Glutamatergic neuron (in vitro differentiated cells): ENCODE measurements around the gene CAPN1. TPM values are rescaled to one million over a fixed set of nuclear protein-coding genes. Genes with fewer than 3 reads are reported as not detected.
A peak's percentile ranks its signal among the peaks of the same experiment; 100 is the strongest.

Experiments used
- DNase-seq: peaks from one replicate; pipeline ENCODE4 v3.0.0; 2022
- H3K27ac Mint-ChIP-seq: one replicate; pipeline ENCODE4 v1.8.0; 2020; ENCODE audit warnings: mild to moderate bottlenecking, mixed read lengths, inconsistent platforms; ENCODE audit not compliant: unreplicated experiment
- H3K27me3 Mint-ChIP-seq: one replicate; pipeline ENCODE4 v1.8.0; 2020; ENCODE audit warnings: mild to moderate bottlenecking, moderate library complexity, mixed read lengths, inconsistent platforms; ENCODE audit not compliant: unreplicated experiment
- H3K36me3 Mint-ChIP-seq: one replicate; pipeline ENCODE4 v1.8.0; 2020; ENCODE audit warnings: mild to moderate bottlenecking, mixed read lengths, inconsistent platforms; ENCODE audit not compliant: unreplicated experiment
- H3K4me1 Mint-ChIP-seq: one replicate; pipeline ENCODE4 v1.8.0; 2020; ENCODE audit warnings: mild to moderate bottlenecking, low read depth, mixed read lengths, inconsistent platforms; ENCODE audit not compliant: unreplicated experiment
- H3K4me3 Mint-ChIP-seq: one replicate; pipeline ENCODE4 v1.8.0; 2020; ENCODE audit warnings: mild to moderate bottlenecking, mixed read lengths, inconsistent platforms; ENCODE audit not compliant: unreplicated experiment
- H3K9me3 Mint-ChIP-seq: one replicate; pipeline ENCODE4 v1.8.0; 2020; ENCODE audit warnings: mild to moderate bottlenecking, moderate library complexity, mixed read lengths, inconsistent platforms; ENCODE audit not compliant: unreplicated experiment
- total RNA-seq: library from RNA; stranded (reverse); fragmentation: NEBNext Ultra II Directional; extraction: Animal tissue kit (Norgen Biotek cat#: 25700); gene quantifications from one replicate; pipeline ENCODE4 v1.2.1, GENCODE V29; 2021; ENCODE audit not compliant: unreplicated experiment
- TF ChIP-seq, protein P1 (sequence below): fragments of 200-600 bp; sonication (generic); IDR thresholded peaks from one replicate; pipeline ENCODE4 v1.5.0; 2021; ENCODE audit not compliant: partially characterized antibody, unreplicated experiment

CAPN1 gene
- total RNA-seq, 1 donor from 2014 or later, result 234 TPM

DNA sequence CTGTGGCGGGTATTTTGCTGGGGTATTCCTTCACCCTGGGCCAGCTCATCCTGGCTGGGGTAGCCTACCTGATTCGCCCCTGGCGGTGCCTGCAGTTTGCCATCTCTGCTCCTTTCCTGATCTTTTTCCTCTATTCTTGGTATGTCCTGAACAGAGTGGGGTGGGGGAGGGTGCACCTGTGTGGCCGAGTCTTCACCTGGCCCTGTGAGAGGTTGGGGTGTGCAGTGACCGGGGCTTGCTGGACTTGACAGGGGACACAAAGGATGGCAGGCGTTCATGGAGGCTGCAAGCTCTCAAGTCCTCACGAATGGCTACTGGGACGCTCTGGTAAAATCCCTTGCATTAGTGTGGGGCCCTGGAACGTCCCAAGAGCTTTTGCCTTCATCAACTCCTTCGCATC, 39.3 kb downstream of the CAPN1 start:
- peaks cover 2% of the 10 kb centered on the region for H3K4me1 Mint-ChIP-seq
- H3K4me3 Mint-ChIP-seq, result no peak overlapping the region
- no peak for DNase-seq
- no peaks in the 10 kb centered on the region for H3K36me3 Mint-ChIP-seq
- TF ChIP-seq, protein P1, sequence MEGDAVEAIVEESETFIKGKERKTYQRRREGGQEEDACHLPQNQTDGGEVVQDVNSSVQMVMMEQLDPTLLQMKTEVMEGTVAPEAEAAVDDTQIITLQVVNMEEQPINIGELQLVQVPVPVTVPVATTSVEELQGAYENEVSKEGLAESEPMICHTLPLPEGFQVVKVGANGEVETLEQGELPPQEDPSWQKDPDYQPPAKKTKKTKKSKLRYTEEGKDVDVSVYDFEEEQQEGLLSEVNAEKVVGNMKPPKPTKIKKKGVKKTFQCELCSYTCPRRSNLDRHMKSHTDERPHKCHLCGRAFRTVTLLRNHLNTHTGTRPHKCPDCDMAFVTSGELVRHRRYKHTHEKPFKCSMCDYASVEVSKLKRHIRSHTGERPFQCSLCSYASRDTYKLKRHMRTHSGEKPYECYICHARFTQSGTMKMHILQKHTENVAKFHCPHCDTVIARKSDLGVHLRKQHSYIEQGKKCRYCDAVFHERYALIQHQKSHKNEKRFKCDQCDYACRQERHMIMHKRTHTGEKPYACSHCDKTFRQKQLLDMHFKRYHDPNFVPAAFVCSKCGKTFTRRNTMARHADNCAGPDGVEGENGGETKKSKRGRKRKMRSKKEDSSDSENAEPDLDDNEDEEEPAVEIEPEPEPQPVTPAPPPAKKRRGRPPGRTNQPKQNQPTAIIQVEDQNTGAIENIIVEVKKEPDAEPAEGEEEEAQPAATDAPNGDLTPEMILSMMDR, result no peak
- H3K9me3 Mint-ChIP-seq, result no peaks in the 10 kb centered on the region
- H3K27ac Mint-ChIP-seq, result no peak overlapping the region
- peaks cover 2% of the 10 kb centered on the region for H3K27me3 Mint-ChIP-seq

DNA sequence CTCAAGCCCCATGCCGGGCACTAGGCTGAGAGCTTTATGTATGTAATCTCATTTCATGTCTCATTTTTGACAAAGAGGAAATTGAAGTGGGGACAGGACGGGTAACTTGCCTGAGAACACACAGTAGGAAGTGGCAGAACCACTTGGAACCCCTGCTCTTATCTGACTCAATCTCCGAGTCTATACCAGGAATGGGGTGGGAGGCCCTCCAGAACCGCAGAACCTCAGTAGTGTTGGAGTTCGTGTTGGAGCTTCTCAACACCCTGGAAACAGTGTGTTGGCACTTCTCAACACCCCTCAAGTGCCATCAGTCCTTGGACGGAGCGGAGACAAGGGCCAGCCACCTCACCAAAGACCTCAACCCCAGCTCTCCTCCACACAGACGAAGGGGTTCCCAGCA, 41.3 kb downstream of the CAPN1 start:
- H3K4me1 Mint-ChIP-seq, result peaks cover 2% of the 10 kb centered on the region
- H3K36me3 Mint-ChIP-seq, result no peaks in the 10 kb centered on the region
- no peak overlapping the region for H3K4me3 Mint-ChIP-seq
- H3K27ac Mint-ChIP-seq, result no peak overlapping the region
- H3K27me3 Mint-ChIP-seq, result peaks cover 5% of the 10 kb centered on the region
- no peaks in the 10 kb centered on the region for H3K9me3 Mint-ChIP-seq
- TF ChIP-seq, protein P1, result no peak
- no peak for DNase-seq

DNA sequence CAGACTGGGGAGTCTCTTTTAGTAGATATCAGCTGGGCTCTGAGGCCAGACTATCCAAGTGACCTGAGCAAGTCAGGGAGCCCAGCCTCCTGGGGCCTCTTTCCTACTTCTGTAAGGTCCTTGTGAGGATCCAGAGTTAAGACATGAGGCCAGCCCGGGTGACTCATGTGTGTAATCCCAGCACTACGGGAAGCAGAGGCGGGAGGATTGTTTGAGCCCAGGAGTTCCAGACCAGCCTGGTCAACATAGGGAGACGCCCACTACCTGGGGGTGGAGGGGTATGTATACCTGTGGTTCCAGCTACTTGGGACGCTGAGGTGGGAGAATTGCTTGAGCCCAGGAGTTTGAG, 43.2 kb downstream of the CAPN1 start:
- TF ChIP-seq, protein P1, result no peak
- no peak overlapping the region for H3K27ac Mint-ChIP-seq
- DNase-seq, result no peak

DNA sequence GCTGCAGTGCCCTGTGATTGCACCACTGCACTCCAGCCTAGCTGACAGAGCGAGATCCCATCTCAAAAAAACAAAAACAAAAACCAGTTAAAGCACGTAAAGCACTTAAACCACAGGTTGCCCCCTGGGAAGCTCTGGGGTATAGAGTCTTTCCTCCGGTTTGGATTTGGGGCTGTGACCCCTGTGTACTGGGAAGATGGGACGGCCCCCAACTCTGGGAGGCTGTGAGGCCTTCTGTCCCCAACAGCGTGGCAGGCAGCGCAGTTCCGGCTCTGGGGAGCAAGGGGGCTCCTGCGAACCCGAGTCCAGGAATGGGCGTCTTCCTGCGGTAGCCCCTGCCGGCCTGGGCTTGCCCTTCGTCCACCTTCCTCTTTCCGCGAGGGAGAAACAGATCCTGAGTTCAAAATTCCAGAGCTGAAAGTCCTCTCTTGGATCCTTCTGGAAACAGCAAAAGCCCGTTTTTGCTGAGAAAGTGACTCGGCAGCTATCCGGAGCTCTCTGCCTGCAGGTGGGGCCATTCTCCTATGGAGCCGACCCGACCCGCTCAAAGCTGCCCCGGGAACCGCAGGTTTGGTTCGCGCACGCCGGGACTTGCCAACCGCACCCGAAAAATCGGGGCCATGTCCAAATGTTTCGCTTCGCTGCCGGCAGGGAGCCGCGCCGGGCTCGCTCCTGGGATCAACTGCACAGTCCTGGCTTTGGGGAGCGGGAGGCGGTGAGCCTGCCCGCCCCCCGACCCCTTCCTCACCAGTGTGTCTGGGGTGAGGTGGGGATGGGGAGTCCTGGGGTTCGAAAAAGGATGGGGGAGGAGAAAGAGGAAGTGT, 43.8 kb downstream of the CAPN1 start:
- peak; percentile 50 for DNase-seq
- H3K27me3 Mint-ChIP-seq, result peaks cover 10% of the 10 kb centered on the region
- peaks cover 2% of the 10 kb centered on the region for H3K4me1 Mint-ChIP-seq
- TF ChIP-seq, protein P1, result no peak
- H3K9me3 Mint-ChIP-seq, result peaks cover 2% of the 10 kb centered on the region
- H3K27ac Mint-ChIP-seq, result no peak overlapping the region
- H3K4me3 Mint-ChIP-seq, result peak overlapping the region; percentile 55
- no peaks in the 10 kb centered on the region for H3K36me3 Mint-ChIP-seq

More for the DNA sequence above, 43.2 kb downstream of the CAPN1 start:
- Mint-ChIP-seq H3K4me3 (no peak overlapping the region), H3K9me3 (peaks cover 2% of the 10 kb centered on the region), H3K4me1 (peaks cover 2% of the 10 kb centered on the region), H3K36me3 (no peaks in the 10 kb centered on the region), H3K27me3 (peaks cover 9% of the 10 kb centered on the region)

DNA sequence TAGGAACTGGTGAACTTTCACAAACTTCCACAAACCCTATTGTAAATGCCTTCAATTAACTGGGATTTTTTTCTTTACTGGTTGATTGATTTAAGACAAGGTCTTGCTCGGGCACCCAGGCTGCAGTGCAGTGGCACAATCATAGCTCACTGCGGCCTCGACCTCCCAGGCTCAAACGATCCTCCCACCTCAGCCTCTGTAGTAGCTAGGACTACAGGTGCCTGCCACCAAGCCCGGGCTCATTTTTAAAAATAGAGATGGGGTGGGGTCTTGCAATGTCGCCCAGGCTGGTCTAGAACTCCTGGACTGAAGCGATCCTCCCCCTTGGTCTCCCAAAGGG, 44.3 kb downstream of the CAPN1 start:
- Mint-ChIP-seq H3K27ac (no peak overlapping the region), H3K9me3 (peaks cover 2% of the 10 kb centered on the region), H3K27me3 (peaks cover 10% of the 10 kb centered on the region), H3K36me3 (no peaks in the 10 kb centered on the region), H3K4me1 (peaks cover 2% of the 10 kb centered on the region), H3K4me3 (peak overlapping the region; percentile 55)
- TF ChIP-seq, protein P1, result no peak
- DNase-seq, result no peak
